BE2C (cell line): ENCODE data around the gene GDI2.
"Not testable (repeated sequence)": the region's sequence is repeated elsewhere in the genome, so short reads cannot be mapped to it uniquely, and the experiment has no call there.

Experiments
- DNase-seq: peaks from one replicate; pipeline ENCODE4 v3.0.0-alpha.2; 2020
- H3K27me3 ChIP-seq: fragments of 250-450 bp; sonication (Bioruptor Pico); 2 replicates; pipeline ENCODE4 v1.5.1; 2020; ENCODE audit warnings: mild to moderate bottlenecking
- H3K36me3 ChIP-seq: fragments of 250-450 bp; sonication (Bioruptor Pico); 2 replicates; pipeline ENCODE4 v1.5.1; 2020; ENCODE audit warnings: mild to moderate bottlenecking
- H3K4me1 ChIP-seq: fragments of 250-450 bp; sonication (Bioruptor Pico); 2 replicates; pipeline ENCODE4 v1.5.1; 2020
- H3K4me3 ChIP-seq: 2 replicates; pipeline ENCODE4 v1.5.1; 2011; ENCODE audit warnings: low read depth, low read length
- H3K9me3 ChIP-seq: fragments of 250-450 bp; sonication (Bioruptor Pico); 2 replicates; pipeline ENCODE4 v1.5.1; 2020
- CTCF ChIP-seq: IDR thresholded peaks from 2 replicates; pipeline ENCODE4 v1.5.1; 2012; ENCODE audit warnings: mild to moderate bottlenecking, low read depth, low read length

GDI2 gene

GRCh38 chr10:5828725-5829124 is 15.5 kb upstream of the GDI2 start:
- Histone ChIP-seq H3K4me3 (no peak overlapping the region), H3K36me3 (no peaks in the 10 kb centered on the region), H3K27me3 (no peaks in the 10 kb centered on the region), H3K4me1 (no peaks in the 10 kb centered on the region), H3K9me3 (no peaks in the 10 kb centered on the region)
- TF ChIP-seq CTCF: no peak
- DNase-seq: no peak

GRCh38 chr10:5827841-5828240 is 14.6 kb upstream of the GDI2 start:
- no peaks in the 10 kb centered on the region for H3K4me1 ChIP-seq
- H3K9me3 ChIP-seq: no peaks in the 10 kb centered on the region
- TF ChIP-seq CTCF: no peak
- H3K36me3 ChIP-seq: no peaks in the 10 kb centered on the region
- no peak overlapping the region for H3K4me3 ChIP-seq
- DNase-seq: no peak
- no peaks in the 10 kb centered on the region for H3K27me3 ChIP-seq

DNA sequence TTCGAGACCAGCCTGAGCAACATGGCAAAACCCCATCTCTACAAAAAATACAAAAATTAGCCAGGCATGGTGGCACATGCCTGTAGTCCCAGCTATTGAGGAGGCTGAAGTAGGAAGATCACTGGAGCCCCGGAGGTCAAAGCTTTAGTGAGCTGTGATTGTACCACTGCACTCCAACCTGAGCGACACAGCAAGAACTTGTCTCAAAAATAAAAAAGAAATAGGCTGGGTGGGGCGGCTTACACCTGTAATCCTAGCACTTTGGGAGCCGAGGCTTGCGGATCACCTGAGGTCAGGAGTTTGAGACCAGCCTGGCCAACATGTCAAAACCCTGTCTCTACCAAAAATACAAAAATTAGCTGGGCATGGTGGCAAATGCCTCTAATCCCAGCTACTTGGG is 13.3 kb upstream of the GDI2 start:
- H3K36me3 ChIP-seq, DNase-seq, H3K9me3 ChIP-seq, H3K4me3 ChIP-seq, H3K4me1 ChIP-seq, H3K27me3 ChIP-seq: not testable (repeated sequence)

DNA sequence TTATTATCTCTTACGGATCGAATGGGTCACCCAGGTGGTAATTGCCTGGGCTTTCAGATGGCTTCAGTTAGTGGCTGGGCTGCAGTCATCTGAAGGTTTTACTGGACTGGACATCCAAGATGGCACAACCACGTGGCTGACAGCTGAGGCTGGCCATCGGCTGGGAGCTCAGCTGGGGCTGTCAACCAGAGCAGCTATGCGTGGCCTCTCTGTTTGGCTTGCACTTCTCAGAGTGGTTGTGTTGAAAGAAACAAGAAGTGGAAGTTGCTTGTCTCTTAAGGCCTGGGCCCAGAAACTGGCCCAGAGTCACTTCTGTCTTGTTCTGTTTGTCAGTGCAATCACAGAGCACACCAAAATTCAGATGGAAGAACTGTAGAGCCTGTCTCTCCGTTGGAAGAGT is 5.7 kb upstream of the GDI2 start:
- no peak for DNase-seq
- no peaks in the 10 kb centered on the region for H3K9me3 ChIP-seq
- H3K27me3 ChIP-seq: no peaks in the 10 kb centered on the region
- no peaks in the 10 kb centered on the region for H3K36me3 ChIP-seq
- H3K4me1 ChIP-seq: no peaks in the 10 kb centered on the region
- H3K4me3 ChIP-seq: no peak overlapping the region
- TF ChIP-seq CTCF: no peak

- H3K27me3 ChIP-seq: no peaks in the 10 kb centered on the region
- no peaks in the 10 kb centered on the region for H3K9me3 ChIP-seq
- H3K36me3 ChIP-seq: no peaks in the 10 kb centered on the region
- DNase-seq: no peak
- H3K4me1 ChIP-seq: no peaks in the 10 kb centered on the region
- TF ChIP-seq CTCF: no peak
- no peak overlapping the region for H3K4me3 ChIP-seq
Measured at GRCh38 chr10:5818048-5818331, 4.8 kb upstream of the GDI2 start.

GRCh38 chr10:5817322-5818047 is 4.3 kb upstream of the GDI2 start:
- no peaks in the 10 kb centered on the region for H3K4me1 ChIP-seq
- no peak overlapping the region for H3K4me3 ChIP-seq
- TF ChIP-seq CTCF: no peak
- no peaks in the 10 kb centered on the region for H3K9me3 ChIP-seq
- DNase-seq: no peak
- no peaks in the 10 kb centered on the region for H3K36me3 ChIP-seq
- no peaks in the 10 kb centered on the region for H3K27me3 ChIP-seq

GRCh38 chr10:5816170-5816569 is 2.9 kb upstream of the GDI2 start:
- H3K36me3 ChIP-seq: no peaks in the 10 kb centered on the region
- no peak overlapping the region for H3K4me3 ChIP-seq
- no peaks in the 10 kb centered on the region for H3K27me3 ChIP-seq
- TF ChIP-seq CTCF: no peak
- DNase-seq: no peak
- no peaks in the 10 kb centered on the region for H3K9me3 ChIP-seq
- H3K4me1 ChIP-seq: no peaks in the 10 kb centered on the region; the same call in 1 of the 2 replicates
